Amniotic stem cell (primary cell): ENCODE measurements around the gene EID3.
"Not testable (repeated sequence)": the region's sequence is repeated elsewhere in the genome, so short reads cannot be mapped to it uniquely, and the experiment has no call there.

Experiments used
- DNase-seq: peaks from one replicate; lab custom pipeline; 2025; lab: John Stamatoyannopoulos, UW

Gene EID3

GRCh38 chr12:104290320-104290719 is 13.2 kb upstream of the EID3 start:
- DNase-seq: no peak

DNA sequence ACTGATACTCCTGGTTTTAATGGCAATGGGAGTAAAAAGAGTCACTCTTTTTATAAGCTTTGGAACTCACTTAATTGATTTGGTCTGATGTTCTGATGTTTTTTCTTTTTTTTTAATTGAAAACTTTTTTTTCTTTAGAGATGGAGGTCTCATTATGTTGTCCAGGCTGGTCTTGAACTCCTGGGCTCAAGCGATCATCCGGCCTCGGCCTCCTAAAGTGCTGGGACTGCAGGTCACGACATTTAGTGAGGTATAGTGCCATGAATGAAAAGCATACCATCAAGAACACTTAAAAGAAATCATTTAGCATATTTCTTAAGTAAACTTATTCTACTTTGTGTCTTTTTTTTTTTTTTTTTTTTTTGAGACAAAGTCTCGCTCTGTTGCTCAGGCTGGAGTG is 12.7 kb upstream of the EID3 start:
- no peak for DNase-seq

DNA sequence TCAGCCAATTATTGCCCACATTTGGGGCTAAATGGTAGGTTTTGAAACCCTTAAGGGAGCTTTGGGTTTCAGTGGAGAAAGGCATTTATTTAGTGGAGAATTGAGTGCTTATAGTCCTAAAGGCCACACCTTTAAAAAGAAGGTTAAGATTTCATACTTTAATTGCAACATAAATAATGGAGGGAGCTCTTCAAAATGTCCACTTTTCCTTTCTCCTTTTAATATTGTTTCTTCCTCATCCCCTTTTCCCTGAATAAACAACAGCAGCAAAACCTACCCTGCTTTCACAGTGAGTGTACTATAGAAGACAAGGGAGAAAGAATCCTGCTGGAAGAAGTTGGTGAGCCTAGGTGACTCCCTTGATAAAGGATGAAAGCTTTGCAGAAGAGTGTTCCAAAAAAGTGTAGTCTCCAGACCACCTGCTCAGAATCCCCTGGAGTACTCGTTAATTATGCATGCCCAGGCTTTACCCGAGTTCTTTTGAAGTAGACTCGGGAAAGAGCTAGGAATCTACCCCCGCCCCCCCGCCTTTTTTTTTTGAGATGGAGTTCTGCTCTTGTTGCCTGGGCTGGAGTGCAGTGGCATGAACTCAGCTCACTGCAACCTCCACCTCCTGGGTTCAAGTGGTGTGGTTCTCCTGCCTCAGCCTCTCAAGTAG is 11.5 kb upstream of the EID3 start:
- DNase-seq: no peak

- DNase-seq: no peak
Measured at GRCh38 chr12:104292872-104293794, 10.4 kb upstream of the EID3 start.

- DNase-seq: not testable (repeated sequence)
Measured at GRCh38 chr12:104294158-104294859, 9.2 kb upstream of the EID3 start.

GRCh38 chr12:104294927-104295668 is 8.4 kb upstream of the EID3 start:
- DNase-seq: no peak

DNA sequence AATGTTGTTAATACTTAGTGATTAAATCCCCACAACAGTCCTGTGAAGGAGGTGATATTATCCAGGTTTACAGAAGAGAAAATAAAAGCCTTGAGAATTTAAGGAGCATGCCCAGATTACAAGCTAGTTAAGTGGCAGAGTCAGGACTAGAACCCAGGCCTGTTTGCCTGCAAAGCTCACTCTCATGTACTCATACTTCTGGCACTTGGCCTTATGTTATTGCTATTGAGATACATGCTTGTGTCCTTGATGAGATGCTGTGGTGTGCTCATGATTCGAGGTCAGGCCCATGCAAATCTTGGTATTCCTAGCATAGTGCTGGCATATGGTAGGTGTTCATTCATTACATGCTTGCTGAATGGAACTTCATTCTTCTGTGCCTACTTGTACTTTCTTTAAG is 7.6 kb upstream of the EID3 start:
- DNase-seq: no peak

GRCh38 chr12:104296718-104297117 is 6.8 kb upstream of the EID3 start:
- DNase-seq: no peak

DNA sequence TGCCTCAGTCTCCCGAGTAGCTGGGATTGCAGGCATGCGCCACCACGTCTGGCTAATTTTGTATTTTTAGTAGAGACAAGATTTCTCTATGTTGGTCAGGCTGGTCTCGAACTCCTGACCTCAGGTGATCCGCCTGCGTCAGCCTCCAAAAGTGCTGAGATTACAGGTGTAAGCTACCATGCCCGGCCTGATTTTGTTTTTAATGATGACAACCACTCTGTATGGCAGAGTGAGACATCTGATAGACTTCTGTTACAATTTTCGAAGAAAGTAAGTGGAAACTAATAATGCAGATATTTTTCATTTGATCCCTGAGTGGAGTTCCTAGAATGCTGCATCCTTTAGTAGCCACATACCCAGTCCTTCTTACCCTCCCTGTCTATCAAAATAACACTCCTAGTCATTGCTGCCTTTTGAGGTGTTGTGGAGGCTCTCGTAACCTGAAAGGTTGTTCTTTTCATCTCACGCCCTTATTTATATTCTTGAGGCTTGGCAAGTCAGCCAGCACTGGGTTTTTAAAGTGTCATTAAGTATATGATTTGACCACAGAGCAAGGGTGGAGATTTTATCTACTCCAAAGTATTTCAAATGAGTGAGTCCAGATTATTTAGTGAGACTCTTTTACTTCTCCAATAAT is 5.9 kb upstream of the EID3 start:
- DNase-seq: no peak

DNA sequence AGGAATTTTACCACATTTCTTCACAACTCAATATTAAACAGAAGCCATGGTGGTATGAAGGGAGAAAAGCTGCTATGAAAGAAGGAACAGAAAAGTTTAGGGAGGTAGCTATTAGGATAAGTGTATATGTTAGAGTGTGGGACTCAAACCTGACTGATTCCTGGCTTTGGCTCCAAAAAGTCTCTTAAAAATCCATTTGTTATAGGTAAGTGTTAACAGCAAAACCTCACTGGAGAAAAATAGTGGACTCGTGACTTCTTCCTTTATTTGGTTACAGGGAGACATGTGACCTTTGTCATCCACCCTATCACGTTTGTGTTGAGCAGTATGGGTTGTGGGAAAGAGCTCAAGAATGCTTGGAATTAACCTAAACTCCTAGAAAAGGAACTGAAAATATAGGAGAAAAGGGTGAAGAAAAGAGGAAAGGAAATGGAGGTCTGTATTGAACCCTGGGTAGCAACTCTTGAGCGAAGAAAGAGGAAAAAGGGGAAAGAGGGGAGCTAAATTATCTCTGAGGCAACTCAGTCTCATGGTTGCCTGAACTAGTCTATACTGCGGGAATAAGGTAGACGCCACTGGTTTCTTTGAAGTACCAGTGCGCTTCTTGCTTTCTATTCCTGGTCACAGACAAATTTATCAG is 3.6 kb upstream of the EID3 start:
- DNase-seq: no peak

- DNase-seq: no peak
Measured at GRCh38 chr12:104304261-104305009, 896 bp downstream of the EID3 start.

- DNase-seq: no peak
Measured at GRCh38 chr12:104305349-104305748, 1.8 kb downstream of the EID3 start.

GRCh38 chr12:104306376-104306775 is 2.8 kb downstream of the EID3 start:
- DNase-seq: no peak

GRCh38 chr12:104306943-104307654 is 3.6 kb downstream of the EID3 start:
- no peak for DNase-seq

GRCh38 chr12:104307655-104308000 is 4.1 kb downstream of the EID3 start:
- no peak for DNase-seq

DNA sequence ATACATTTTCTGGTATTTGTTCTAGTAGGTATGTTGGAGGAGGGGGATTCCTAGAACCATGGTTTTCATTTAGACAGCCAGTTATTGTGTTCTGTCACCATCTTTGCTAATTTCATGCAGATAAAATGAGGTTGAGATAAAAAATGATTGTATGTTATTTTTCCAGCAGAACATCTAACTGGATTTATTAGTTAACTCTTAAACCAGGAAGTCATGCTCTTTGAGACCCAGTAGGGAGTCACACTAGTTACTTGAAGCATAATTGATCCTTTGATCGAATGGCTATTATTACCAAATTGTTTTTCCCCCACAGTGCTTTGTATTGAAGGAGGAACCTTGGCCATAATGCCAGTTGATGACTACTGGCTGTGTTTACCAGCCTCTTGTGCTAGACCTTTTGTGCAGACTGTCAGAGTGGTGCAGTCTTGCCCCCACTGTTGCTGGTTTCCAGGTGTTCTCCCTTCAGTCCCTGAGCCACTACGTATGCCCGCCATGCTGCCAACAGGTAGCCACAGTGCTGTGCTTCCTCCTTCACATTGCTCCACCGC is 6.0 kb downstream of the EID3 start:
- DNase-seq: no peak

GRCh38 chr12:104310751-104311633 is 7.5 kb downstream of the EID3 start:
- DNase-seq: no peak

DNA sequence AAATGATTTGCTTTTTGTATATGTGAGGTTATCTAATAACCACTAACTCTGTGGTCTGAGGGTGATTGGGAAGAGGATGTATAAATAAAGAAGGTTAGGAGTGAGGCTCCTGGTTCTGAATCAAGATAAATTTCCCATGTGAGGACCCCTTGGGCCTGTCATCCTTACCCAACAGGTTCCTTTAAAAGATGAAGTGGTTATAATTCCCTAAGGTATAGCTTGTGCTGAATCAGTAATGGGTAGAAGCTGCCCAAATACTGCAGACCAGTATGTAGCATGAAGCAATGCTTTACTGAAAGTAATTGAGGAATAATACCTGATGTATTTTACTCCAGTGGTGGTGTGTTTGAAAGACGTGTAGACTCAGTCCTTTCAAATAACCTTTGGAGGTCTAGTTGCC is 8.7 kb downstream of the EID3 start:
- no peak for DNase-seq

GRCh38 chr12:104312654-104313053 is 9.1 kb downstream of the EID3 start:
- DNase-seq: no peak
